WERI-Rb-1 (cell line): Measurements from ENCODE around the gene ANXA3.

Experiments used
- DNase-seq: peaks from one replicate; pipeline ENCODE4 v3.0.0-alpha.2; 2020
- H3K27ac ChIP-seq: fragments of 250-450 bp; sonication (Bioruptor Pico); 2 replicates; pipeline ENCODE4 v1.5.1; 2020; ENCODE audit warnings: mild to moderate bottlenecking, moderate library complexity
- H3K27me3 ChIP-seq: fragments of 250-450 bp; sonication (Bioruptor Pico); 2 replicates; pipeline ENCODE4 v1.5.1; 2021; ENCODE audit warnings: mild to moderate bottlenecking, low read depth, moderate library complexity; ENCODE audit not compliant: insufficient read depth, severe bottlenecking
- H3K36me3 ChIP-seq: fragments of 250-450 bp; sonication (Bioruptor Pico); 2 replicates; pipeline ENCODE4 v1.5.1; 2020; ENCODE audit warnings: mild to moderate bottlenecking, moderate library complexity
- H3K4me3 ChIP-seq: 2 replicates; pipeline ENCODE4 v1.5.1; 2011; ENCODE audit warnings: low read depth, mild to moderate bottlenecking, control low read depth, low read length
- H3K9me3 ChIP-seq: fragments of 250-450 bp; sonication (Bioruptor Pico); 2 replicates; pipeline ENCODE4 v1.5.1; 2021; ENCODE audit warnings: mild to moderate bottlenecking, moderate library complexity; ENCODE audit not compliant: severe bottlenecking
- CTCF ChIP-seq: IDR thresholded peaks from 2 replicates; pipeline ENCODE4 v1.5.1; 2011; ENCODE audit warnings: low read depth, mild to moderate bottlenecking, control low read depth, inconsistent platforms, low read length

Gene ANXA3

GRCh38 chr4:78565971-78566372 is 14.4 kb downstream of the ANXA3 start:
- Histone ChIP-seq H3K4me3 (no peak overlapping the region), H3K36me3 (no peaks in the 10 kb centered on the region), H3K27me3 (no peaks in the 10 kb centered on the region), H3K27ac (no peak overlapping the region), H3K9me3 (no peaks in the 10 kb centered on the region)
- no peak for DNase-seq
- TF ChIP-seq CTCF: no peak

- no peaks in the 10 kb centered on the region for H3K36me3 ChIP-seq
- no peak overlapping the region for H3K4me3 ChIP-seq
- TF ChIP-seq CTCF: no peak
- H3K9me3 ChIP-seq: no peaks in the 10 kb centered on the region
- H3K27ac ChIP-seq: no peak overlapping the region
- DNase-seq: no peak
- H3K27me3 ChIP-seq: no peaks in the 10 kb centered on the region
Measured at GRCh38 chr4:78566834-78567499, 15.4 kb downstream of the ANXA3 start.

GRCh38 chr4:78567500-78568060 is 16.0 kb downstream of the ANXA3 start:
- no peak for TF ChIP-seq CTCF
- H3K9me3 ChIP-seq: no peaks in the 10 kb centered on the region
- no peaks in the 10 kb centered on the region for H3K36me3 ChIP-seq
- H3K27ac ChIP-seq: no peak overlapping the region
- H3K4me3 ChIP-seq: no peak overlapping the region
- H3K27me3 ChIP-seq: no peaks in the 10 kb centered on the region
- no peak for DNase-seq

- no peaks in the 10 kb centered on the region for H3K36me3 ChIP-seq
- no peak for DNase-seq
- TF ChIP-seq CTCF: no peak
- H3K27ac ChIP-seq: no peak overlapping the region
- no peaks in the 10 kb centered on the region for H3K9me3 ChIP-seq
- H3K27me3 ChIP-seq: no peaks in the 10 kb centered on the region
- no peak overlapping the region for H3K4me3 ChIP-seq
Measured at GRCh38 chr4:78568640-78569305, 17.2 kb downstream of the ANXA3 start.

- DNase-seq: no peak
- no peaks in the 10 kb centered on the region for H3K36me3 ChIP-seq
- H3K27ac ChIP-seq: no peak overlapping the region
- no peaks in the 10 kb centered on the region for H3K27me3 ChIP-seq
- TF ChIP-seq CTCF: no peak
- no peaks in the 10 kb centered on the region for H3K9me3 ChIP-seq
- H3K4me3 ChIP-seq: no peak overlapping the region
Measured at GRCh38 chr4:78569306-78569821, 17.8 kb downstream of the ANXA3 start.
